Neuronal stem cell (in vitro differentiated cells): ENCODE results near the gene TOPBP1.

Experiments used
- DNase-seq: peaks from one replicate; pipeline ENCODE4 v3.0.0-alpha.2; 2013; ENCODE audit warnings: low spot score
- H2AFZ ChIP-seq: one replicate; pipeline ENCODE4 v1.6.1; 2013; ENCODE audit warnings: mild to moderate bottlenecking, low read length, inconsistent platforms
- H2AK5ac ChIP-seq: 2 replicates; pipeline ENCODE4 v1.6.1; 2013; ENCODE audit warnings: low read depth, mild to moderate bottlenecking, inconsistent platforms, low read length, moderate library complexity, mixed read lengths
- H2BK120ac ChIP-seq: 2 replicates; pipeline ENCODE4 v1.6.1; 2013; ENCODE audit warnings: low read depth, mild to moderate bottlenecking, inconsistent platforms, low read length, moderate library complexity, mixed read lengths
- H2BK12ac ChIP-seq: one replicate; pipeline ENCODE4 v1.6.1; 2013; ENCODE audit warnings: low read length, inconsistent platforms
- H2BK15ac ChIP-seq: 2 replicates; pipeline ENCODE4 v1.6.1; 2013; ENCODE audit warnings: mild to moderate bottlenecking, low read length, inconsistent platforms, mixed read lengths
- H2BK5ac ChIP-seq: one replicate; pipeline ENCODE4 v1.6.1; 2013; ENCODE audit warnings: inconsistent platforms, mild to moderate bottlenecking, low read length, moderate library complexity
- H3K14ac ChIP-seq: one replicate; pipeline ENCODE4 v1.6.1; 2013; ENCODE audit warnings: low read length, inconsistent platforms
- H3K18ac ChIP-seq: 2 replicates; pipeline ENCODE4 v1.6.1; 2013; ENCODE audit warnings: low read length, inconsistent platforms
- H3K23ac ChIP-seq: 2 replicates; pipeline ENCODE4 v1.6.1; 2013; ENCODE audit warnings: low read depth, mild to moderate bottlenecking, mixed read lengths, low read length, inconsistent platforms; ENCODE audit not compliant: poor library complexity
- H3K27ac ChIP-seq: replicated peaks from 3 replicates; pipeline ENCODE4 v1.5.1; 2013; ENCODE audit warnings: low read length, inconsistent platforms
- H3K27me3 ChIP-seq, 3 experiments: 2 replicates each; pipeline ENCODE4 v1.6.1; 2013; ENCODE audit warnings: low read length in 3 of 3, mild to moderate bottlenecking in 2 of 3, inconsistent platforms in 1 of 3, low read depth in 1 of 3, mixed read lengths in 1 of 3, moderate library complexity in 1 of 3; ENCODE audit not compliant: control insufficient read depth in 3 of 3, insufficient read depth in 3 of 3
- H3K36me3 ChIP-seq, 2 donors: replicated peaks in 1 of 2; 2 replicates each; pipeline ENCODE4 v1.6.1; 2013; ENCODE audit warnings: low read length in 2 of 2; ENCODE audit not compliant: control insufficient read depth in 2 of 2, insufficient read depth in 2 of 2
- H3K4ac ChIP-seq: 2 replicates; pipeline ENCODE4 v1.6.1; 2013; ENCODE audit warnings: inconsistent platforms, mild to moderate bottlenecking, low read length, moderate library complexity
- H3K4me1 ChIP-seq, 2 donors: 1 replicate in 1 of 2; 2 replicates in 1 of 2; pipeline ENCODE4 v1.6.1; 2013; ENCODE audit warnings: low read length in 2 of 2, low read depth in 1 of 2; ENCODE audit not compliant: control insufficient read depth in 2 of 2, insufficient read depth in 1 of 2
- H3K4me2 ChIP-seq: one replicate; pipeline ENCODE4 v1.6.1; 2013; ENCODE audit warnings: mild to moderate bottlenecking, low read length, inconsistent platforms; ENCODE audit not compliant: insufficient read depth, poor library complexity, severe bottlenecking
- H3K4me3 ChIP-seq, 2 donors: 2 replicates each; pipeline ENCODE4 v1.5.1; 2013; ENCODE audit warnings: low read length in 2 of 2, mild to moderate bottlenecking in 2 of 2, inconsistent platforms in 1 of 2, moderate library complexity in 1 of 2
- H3K79me1 ChIP-seq: one replicate; pipeline ENCODE4 v1.6.1; 2013; ENCODE audit warnings: low read depth, mild to moderate bottlenecking, inconsistent platforms, low read length, moderate library complexity
- H3K9ac ChIP-seq: one replicate; pipeline ENCODE4 v1.6.1; 2013; ENCODE audit warnings: mild to moderate bottlenecking, low read depth, low read length, inconsistent platforms; ENCODE audit not compliant: poor library complexity
- H3K9me3 ChIP-seq, 2 donors: replicated peaks in 1 of 2; 2 replicates each; pipeline versions ENCODE3 to v1.6.1; 2013; ENCODE audit warnings: low read length in 2 of 2, mild to moderate bottlenecking in 2 of 2, inconsistent platforms in 1 of 2, low read depth in 1 of 2, mixed read lengths in 1 of 2, moderate library complexity in 1 of 2; ENCODE audit not compliant: control insufficient read depth in 2 of 2, insufficient read depth in 1 of 2
- H4K8ac ChIP-seq: one replicate; pipeline ENCODE4 v1.6.1; 2013; ENCODE audit warnings: low read depth, mild to moderate bottlenecking, inconsistent platforms, low read length, moderate library complexity
- H4K91ac ChIP-seq: one replicate; pipeline ENCODE4 v1.6.1; 2013; ENCODE audit warnings: low read length, low read depth, mild to moderate bottlenecking, inconsistent platforms; ENCODE audit not compliant: poor library complexity
- WGBS, 2 donors: extraction: QIAGEN DNeasy Blood & Tissue Kit; methylation state at CpG; one replicate each; pipeline ENCODE4 v1.1.7; 2013; ENCODE audit warnings: missing lambda C conversion rate in 2 of 2, mixed read lengths in 1 of 2; ENCODE audit not compliant: insufficient read length in 2 of 2, insufficient replicate concordance in 1 of 2; ENCODE audit errors: extremely low coverage in 2 of 2; 5-methylcytosine and 5-hydroxymethylcytosine counted together

Gene TOPBP1

DNA sequence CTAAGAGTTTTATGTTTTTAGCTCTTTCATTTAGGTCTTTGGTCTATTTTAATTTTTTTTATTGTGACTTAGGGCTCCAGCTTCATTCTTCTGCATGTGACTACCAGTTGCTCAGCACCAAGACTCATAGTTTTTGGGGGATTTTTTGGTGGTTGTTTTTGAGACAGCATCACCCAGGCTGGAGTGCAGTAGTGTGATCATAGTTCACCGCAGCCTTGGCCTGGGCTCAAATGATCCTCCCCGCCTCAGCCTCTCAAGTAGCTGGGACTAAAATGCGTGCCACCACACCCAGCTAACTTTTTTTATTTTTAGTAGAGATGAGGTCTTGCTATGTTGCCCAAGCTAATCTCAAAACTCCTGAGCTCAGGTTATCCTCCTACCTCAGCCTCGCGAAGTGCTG, 68.9 kb downstream of the TOPBP1 start:
- Histone ChIP-seq H3K9me3 (no peaks in the 10 kb centered on the region), H3K4me1 (no peaks in the 10 kb centered on the region), H3K9ac (no peak overlapping the region), H2BK5ac (no peak overlapping the region), H3K23ac (no peak overlapping the region), H3K27me3 (no peaks in the 10 kb centered on the region), H4K91ac (no peak overlapping the region), H2AK5ac (no peak overlapping the region), H2BK12ac (no peak overlapping the region), H2BK120ac (no peak overlapping the region), H3K4ac (no peak overlapping the region), H3K18ac (no peak overlapping the region), H3K27ac (no peak overlapping the region), H2AFZ (no peak overlapping the region), H3K4me3 (no peak overlapping the region), H3K14ac (no peak overlapping the region), H3K36me3 (peaks cover 11 to 29% of the 10 kb centered on the region in 2 donors), H4K8ac (no peak overlapping the region), H2BK15ac (no peak overlapping the region), H3K4me2 (no peak overlapping the region), H3K79me1 (no peaks in the 10 kb centered on the region)
- WGBS, 2 donors, result no CpG with 5 or more reads among the region's 5 CpGs
- DNase-seq, result no peak

GRCh38 chr3:133591271-133591742, 70.4 kb downstream of the TOPBP1 start:
- Histone ChIP-seq H3K9ac (no peak overlapping the region), H3K27ac (no peak overlapping the region), H3K14ac (no peak overlapping the region), H3K4me2 (no peak overlapping the region), H3K4me3 (no peak overlapping the region), H3K18ac (no peak overlapping the region), H3K27me3 (no peaks in the 10 kb centered on the region), H3K23ac (no peak overlapping the region), H4K91ac (no peak overlapping the region), H2AK5ac (no peak overlapping the region), H3K79me1 (no peaks in the 10 kb centered on the region), H2BK15ac (no peak overlapping the region), H3K9me3 (no peaks in the 10 kb centered on the region), H3K36me3 (peaks cover 16 to 40% of the 10 kb centered on the region in 2 donors), H2BK120ac (no peak overlapping the region), H3K4ac (no peak overlapping the region), H2BK12ac (no peak overlapping the region), H2AFZ (no peak overlapping the region), H3K4me1 (no peaks in the 10 kb centered on the region), H4K8ac (no peak overlapping the region), H2BK5ac (no peak overlapping the region)
- WGBS, 2 donors, result no CpG with 5 or more reads among the region's 3 CpGs
- no peak for DNase-seq

- no peak overlapping the region for H2BK15ac ChIP-seq
- peaks cover 18 to 56% of the 10 kb centered on the region in 2 donors for H3K36me3 ChIP-seq
- H3K27me3 ChIP-seq, result no peaks in the 10 kb centered on the region
- no peak overlapping the region for H3K18ac ChIP-seq
- no peak overlapping the region for H2AFZ ChIP-seq
- H2BK5ac ChIP-seq, result no peak overlapping the region
- no peak overlapping the region for H3K4me3 ChIP-seq
- no peak overlapping the region for H3K23ac ChIP-seq
- H3K4ac ChIP-seq, result no peak overlapping the region
- H3K9me3 ChIP-seq, result no peaks in the 10 kb centered on the region
- no peak for DNase-seq
- H4K91ac ChIP-seq, result no peak overlapping the region
- no peak overlapping the region for H3K9ac ChIP-seq
- no CpG with 5 or more reads among the region's 8 CpGs for WGBS, 2 donors
- H3K4me2 ChIP-seq, result no peak overlapping the region
- no peak overlapping the region for H2AK5ac ChIP-seq
- no peak overlapping the region for H2BK120ac ChIP-seq
- H2BK12ac ChIP-seq, result no peak overlapping the region
- no peak overlapping the region for H4K8ac ChIP-seq
- H3K27ac ChIP-seq, result no peak overlapping the region
- no peaks in the 10 kb centered on the region for H3K79me1 ChIP-seq
- H3K4me1 ChIP-seq, result no peaks in the 10 kb centered on the region
- H3K14ac ChIP-seq, result no peak overlapping the region
These were observed 72.2 kb downstream of the TOPBP1 start for GRCh38 chr3:133589503-133589902.

DNA sequence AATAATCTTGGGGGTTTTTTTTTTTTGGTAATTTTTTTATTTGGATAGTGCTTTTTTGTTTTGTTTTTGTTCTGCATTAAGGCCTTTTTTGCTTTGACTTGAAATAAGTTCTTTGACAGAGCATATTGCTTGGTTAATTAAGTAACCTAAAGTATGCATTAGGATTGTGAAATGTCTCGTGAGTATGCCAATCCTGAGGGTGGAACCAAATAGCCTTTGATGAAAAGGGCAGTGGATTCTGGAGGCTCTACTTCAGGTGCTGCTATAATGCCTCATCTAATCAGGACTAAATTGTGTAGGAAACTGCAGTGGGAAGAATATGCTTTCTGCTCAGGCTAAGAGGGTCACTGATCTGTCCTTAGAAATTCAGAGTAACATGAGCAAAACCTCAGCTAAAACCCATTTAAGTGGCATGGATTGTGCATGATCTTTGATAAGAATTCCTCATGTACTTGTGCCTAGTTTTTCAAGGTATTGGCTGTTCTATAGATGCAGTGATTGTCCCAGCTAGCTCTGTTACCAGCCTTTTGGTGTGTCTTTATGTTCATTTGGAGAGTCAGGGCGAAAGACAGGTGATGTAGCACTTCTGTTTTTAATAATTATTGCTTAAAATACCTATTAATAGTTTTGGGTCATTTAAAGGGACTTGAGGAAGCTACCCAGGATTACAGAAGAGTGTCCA, 72.8 kb downstream of the TOPBP1 start:
- WGBS, 2 donors, result no CpG with 5 or more reads among the region's 2 CpGs
- Histone ChIP-seq H3K27me3 (no peaks in the 10 kb centered on the region), H3K4me2 (no peak overlapping the region), H3K18ac (no peak overlapping the region), H3K23ac (no peak overlapping the region), H2BK15ac (no peak overlapping the region), H2AFZ (no peak overlapping the region), H3K36me3 (peaks cover 18 to 62% of the 10 kb centered on the region in 2 donors), H3K27ac (no peak overlapping the region), H3K79me1 (no peaks in the 10 kb centered on the region), H2BK5ac (no peak overlapping the region), H3K4ac (no peak overlapping the region), H2AK5ac (no peak overlapping the region), H2BK12ac (no peak overlapping the region), H3K4me1 (no peaks in the 10 kb centered on the region), H3K9me3 (no peaks in the 10 kb centered on the region), H2BK120ac (no peak overlapping the region), H4K91ac (no peak overlapping the region), H3K4me3 (no peak overlapping the region), H4K8ac (no peak overlapping the region), H3K9ac (no peak overlapping the region), H3K14ac (no peak overlapping the region)
- DNase-seq, result no peak
